ENCODE data around the gene MROH2A. TPM values are rescaled to one million over a fixed set of nuclear protein-coding genes. Genes with fewer than 3 reads are reported as not detected.
"Not testable (repeated sequence)": the region's sequence is repeated elsewhere in the genome, so short reads cannot be mapped to it uniquely, and the experiment has no call there.

Gene MROH2A, protein sequence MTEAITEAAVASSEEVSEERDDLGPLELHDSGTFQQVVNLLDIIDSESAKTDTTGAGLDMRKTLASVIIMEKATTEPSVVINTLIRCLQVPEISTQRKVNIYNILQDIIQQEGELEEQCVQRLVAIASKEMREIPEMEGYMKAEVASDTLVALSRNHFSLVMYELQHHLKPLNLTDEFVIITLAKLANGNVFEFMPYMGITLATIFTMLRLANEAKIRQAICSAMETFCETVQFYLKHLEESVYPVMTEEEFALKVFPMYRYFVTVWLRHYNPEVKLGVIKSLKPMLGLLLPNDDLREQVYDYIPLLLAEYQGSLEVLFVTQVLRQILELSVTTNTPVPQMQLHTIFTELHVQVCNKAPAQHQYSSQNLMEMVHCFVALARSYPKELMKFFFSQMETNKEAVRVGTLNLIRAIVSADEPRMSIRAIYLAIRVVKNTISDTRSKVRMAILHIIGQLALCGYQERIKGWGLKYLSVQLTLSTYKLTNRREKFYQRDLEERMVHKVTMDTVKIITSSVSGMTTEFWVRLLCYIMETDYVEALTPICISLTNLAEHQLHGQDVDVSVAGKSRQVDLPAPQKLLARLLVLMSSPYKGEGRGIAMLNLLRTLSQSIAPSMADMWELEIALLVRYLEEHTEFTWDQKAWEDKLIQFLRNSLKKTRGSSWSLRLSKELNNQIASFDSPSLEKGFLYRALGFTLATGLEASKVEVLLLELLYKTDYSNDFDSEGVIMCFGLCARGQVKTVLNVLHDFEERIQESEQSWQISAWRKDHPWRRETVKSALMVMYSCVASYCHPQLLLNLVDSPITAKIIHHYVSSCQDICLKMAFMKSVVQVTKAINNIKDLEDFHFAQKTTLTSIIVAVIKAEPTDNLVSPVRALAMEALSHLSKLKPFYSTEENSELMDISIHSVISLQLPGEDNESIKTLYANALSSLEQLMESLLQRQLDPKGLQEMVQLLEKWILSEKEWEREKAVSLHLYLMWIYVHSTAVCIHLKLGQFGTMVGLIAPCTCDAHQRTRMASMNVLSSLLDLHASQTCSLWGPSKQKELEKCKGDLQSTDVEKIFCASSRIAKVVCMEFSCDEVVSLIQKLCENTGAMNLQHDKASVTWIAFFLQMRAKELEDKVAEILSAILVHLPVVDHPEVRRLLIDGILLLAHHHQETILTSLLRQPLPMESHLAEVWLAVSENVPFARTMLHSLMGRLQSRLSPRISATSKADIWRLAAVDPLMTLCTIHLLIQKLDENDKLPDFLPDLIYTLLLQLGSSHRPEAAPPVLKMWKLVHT (N-terminal part only)
- not detected for polyA plus RNA-seq (ENCODE audit: low read depth in 6 of 6)

DNA sequence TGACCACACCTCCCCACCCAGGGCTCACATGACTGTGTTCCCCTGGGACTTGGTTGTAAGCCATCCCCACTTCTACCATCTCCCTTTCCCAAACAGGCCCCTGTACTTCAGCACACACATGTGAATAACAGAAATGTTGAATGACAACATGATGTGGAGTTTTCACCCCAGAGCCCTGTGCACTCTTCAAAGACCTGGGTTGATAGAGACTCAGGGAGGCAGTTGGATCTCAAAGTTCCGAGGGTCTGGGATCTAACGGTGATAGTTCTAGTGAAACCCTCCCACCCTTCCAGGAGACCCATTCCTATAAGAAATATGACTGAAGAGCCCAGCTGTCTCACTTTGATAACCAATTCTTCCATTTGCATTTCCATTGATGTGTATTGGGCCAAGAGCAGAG is at the start of gene MROH2A:
Gene MROH2A (plus strand): TSS at position 301 of the 400 bp plus-strand sequence. CDS start 1,029 bp downstream, outside the sequence.
- Mint-ChIP-seq H3K9me3 (peaks cover 8 to 28% (median 20%) of the 10 kb centered on the region in 7 donors), H3K4me3 (no peak within 1 kb of the TSS), H3K4me1 (no peaks in the 10 kb centered on the region), H3K27ac (peak within 1 kb of the TSS in 1 of 6 donors; percentile 10), H3K27me3 (peaks cover 14 to 54% (median 50%) of the 10 kb centered on the region in 3 donors), H3K36me3 (peaks cover 0 to 10% of the 10 kb centered on the region in 2 donors)
- no peak for ATAC-seq (ENCODE audit: low read depth in 2 of 2)
- DNase-seq, result no peak

DNA sequence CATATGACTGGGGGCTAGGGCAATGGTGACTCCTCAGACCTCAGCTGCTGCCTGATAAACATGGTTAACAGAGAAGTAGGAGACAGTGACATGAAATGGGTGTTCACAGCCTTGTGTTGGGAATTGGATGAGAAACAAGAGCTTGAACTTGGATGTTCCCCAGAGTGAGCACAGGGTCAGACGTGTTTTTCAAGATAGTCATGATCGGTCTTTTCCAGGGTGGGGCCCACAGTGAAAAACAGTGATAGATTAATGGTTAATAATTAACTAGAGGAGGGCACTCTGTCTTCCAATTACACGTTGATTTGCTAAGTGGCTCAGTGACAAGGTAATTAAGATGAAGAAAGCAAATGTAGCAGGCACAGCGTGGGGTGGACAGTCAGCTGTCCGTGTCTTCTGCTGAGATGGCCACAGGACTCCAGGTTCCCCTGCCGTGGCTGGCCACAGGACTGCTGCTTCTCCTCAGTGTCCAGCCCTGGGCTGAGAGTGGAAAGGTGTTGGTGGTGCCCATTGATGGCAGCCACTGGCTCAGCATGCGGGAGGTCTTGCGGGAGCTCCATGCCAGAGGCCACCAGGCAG is 49.3 kb upstream of the MROH2A start, which contains the start of gene UGT1A3:
Gene UGT1A3 (plus strand): TSS at position 320 of the 579 bp plus-strand sequence. CDS start 85 bp downstream, at position 405.
- Mint-ChIP-seq H3K27ac (peak within 1 kb of the TSS in 1 of 6 donors; percentile 39), H3K36me3 (peaks cover 0 to 5% of the 10 kb centered on the region in 2 donors), H3K27me3 (peaks cover 19 to 43% (median 34%) of the 10 kb centered on the region in 3 donors), H3K4me1 (peaks cover 0 to 5% (median 0%) of the 10 kb centered on the region in 3 donors), H3K4me3 (no peak within 1 kb of the TSS), H3K9me3 (peaks cover 0 to 6% (median 0%) of the 10 kb centered on the region in 7 donors)
- no peak for DNase-seq
- ATAC-seq (ENCODE audit: low read depth in 2 of 2), result no peak

DNA sequence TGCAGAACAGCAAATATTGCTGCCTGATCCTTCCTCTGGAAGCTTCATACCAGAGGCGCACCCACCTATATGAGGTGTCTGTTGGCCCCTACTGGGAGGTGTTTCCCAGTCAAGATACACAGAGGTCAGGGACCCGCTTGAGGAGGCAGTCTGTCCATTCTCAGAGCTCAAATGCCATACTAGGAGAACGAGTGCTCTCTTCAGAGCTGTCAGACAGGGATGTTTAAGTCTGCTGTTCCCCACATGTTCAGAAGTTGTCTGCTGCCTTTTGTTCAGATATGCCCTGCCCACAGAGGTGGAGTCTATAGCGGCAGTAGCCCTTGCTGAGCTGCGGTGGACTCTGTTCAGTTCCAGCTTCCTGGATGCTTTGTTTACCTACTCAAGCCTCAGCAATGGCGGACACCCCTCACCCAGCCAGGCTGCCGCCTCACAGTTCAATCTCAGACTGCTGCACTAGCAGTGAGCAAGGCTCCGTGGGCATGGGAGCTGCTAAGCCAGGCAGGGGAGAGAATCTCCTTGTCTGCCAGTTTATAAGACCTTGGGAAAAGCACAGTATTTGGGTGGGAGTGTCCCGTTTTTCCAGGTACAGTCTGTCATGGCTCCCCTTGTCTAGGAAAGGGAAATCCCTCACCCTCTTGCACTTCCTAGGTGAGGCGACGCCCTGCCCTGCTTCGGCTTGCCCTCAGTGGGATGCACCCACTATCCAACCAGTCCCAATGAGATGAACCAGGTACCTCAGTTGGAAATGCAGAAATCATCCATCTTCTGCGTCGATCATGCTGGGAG is 41.1 kb upstream of the MROH2A start:
- ATAC-seq (ENCODE audit: low read depth in 2 of 2); H3K27ac Mint-ChIP-seq: not testable (repeated sequence)
- H3K27me3 Mint-ChIP-seq, result peaks cover 30 to 57% (median 51%) of the 10 kb centered on the region in 3 donors

DNA sequence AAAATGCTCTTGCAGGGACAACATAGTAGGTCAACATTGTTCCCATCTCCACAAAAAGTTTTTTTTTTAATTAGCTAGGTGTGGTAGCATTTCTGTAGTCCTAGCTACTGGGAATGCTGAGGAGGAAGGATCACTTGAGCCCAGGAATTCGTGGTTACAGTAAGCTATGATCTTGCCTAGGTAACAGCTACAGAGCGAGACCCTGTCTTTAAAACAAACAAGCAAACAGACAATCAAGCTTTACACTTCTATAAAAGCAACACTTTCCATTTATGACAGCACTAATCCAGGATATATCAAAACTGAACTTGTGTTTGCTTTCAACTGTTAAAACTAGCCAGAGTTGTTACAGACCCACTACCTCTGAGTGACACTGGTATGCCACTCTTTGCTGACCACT is 37.3 kb upstream of the MROH2A start:
- H3K4me3 Mint-ChIP-seq, result no peak overlapping the region
- H3K9me3 Mint-ChIP-seq, result peaks cover 0 to 5% (median 0%) of the 10 kb centered on the region in 7 donors
- peaks cover 5 to 25% of the 10 kb centered on the region in 2 donors for H3K36me3 Mint-ChIP-seq
- H3K27ac Mint-ChIP-seq, result no peak overlapping the region
- no peaks in the 10 kb centered on the region for H3K4me1 Mint-ChIP-seq
- DNase-seq, result no peak
- H3K27me3 Mint-ChIP-seq, result peaks cover 40 to 44% (median 43%) of the 10 kb centered on the region in 3 donors
- no peak for ATAC-seq (ENCODE audit: low read depth in 2 of 2)

More for the DNA sequence above, 41.1 kb upstream of the MROH2A start:
- DNase-seq, H3K4me1 Mint-ChIP-seq, H3K4me3 Mint-ChIP-seq, H3K9me3 Mint-ChIP-seq: not testable (repeated sequence)
- H3K36me3 Mint-ChIP-seq, result peaks cover 5 to 25% of the 10 kb centered on the region in 2 donors

DNA sequence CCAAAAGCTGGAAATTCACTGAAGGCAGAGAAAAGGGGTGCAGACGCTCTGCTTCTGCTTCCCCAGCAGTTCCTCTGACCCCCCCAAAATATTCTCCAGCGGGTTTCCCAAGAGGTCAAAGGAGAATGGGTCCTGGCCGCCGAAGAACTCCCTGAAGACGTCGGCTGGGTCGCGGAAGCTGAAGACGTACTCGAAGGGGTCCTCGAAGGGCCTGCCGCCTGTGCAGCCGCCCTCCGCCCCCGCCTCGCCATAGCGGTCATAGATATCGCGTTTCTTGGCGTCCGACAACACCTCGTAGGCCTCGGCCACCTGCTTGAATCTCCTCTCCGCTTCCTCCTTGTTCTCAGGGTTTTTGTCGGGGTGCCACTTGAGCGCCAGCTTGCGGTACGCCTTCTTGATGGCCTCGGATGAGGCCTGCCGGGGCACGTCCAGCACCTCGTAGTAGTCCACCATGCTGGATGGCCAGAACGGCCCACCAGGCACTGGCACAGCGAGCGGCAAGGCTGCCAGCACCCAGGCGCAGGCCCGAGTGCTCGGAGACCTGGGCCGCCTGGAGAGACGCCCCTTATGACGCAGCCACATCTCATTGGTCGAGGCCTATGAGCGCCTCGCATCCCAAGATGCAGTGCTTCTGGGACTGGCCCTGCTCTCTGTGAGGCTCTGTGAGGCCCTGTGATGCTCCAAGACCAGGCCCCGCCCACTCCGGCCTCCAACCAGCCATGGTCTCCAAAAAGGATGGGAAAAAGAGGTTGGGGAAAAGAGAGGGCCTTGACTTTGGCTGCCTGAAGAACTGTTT is 34.5 kb upstream of the MROH2A start:
- Mint-ChIP-seq H3K9me3 (peaks cover 0 to 7% (median 4%) of the 10 kb centered on the region in 7 donors), H3K4me3 (peak overlapping the region in 1 of 8 donors; percentile 25), H3K27me3 (peaks cover 42 to 48% (median 42%) of the 10 kb centered on the region in 3 donors), H3K27ac (no peak overlapping the region), H3K4me1 (no peaks in the 10 kb centered on the region), H3K36me3 (peaks cover 5 to 11% of the 10 kb centered on the region in 2 donors)
- no peak for DNase-seq
- no peak for ATAC-seq (ENCODE audit: low read depth in 2 of 2)

DNA sequence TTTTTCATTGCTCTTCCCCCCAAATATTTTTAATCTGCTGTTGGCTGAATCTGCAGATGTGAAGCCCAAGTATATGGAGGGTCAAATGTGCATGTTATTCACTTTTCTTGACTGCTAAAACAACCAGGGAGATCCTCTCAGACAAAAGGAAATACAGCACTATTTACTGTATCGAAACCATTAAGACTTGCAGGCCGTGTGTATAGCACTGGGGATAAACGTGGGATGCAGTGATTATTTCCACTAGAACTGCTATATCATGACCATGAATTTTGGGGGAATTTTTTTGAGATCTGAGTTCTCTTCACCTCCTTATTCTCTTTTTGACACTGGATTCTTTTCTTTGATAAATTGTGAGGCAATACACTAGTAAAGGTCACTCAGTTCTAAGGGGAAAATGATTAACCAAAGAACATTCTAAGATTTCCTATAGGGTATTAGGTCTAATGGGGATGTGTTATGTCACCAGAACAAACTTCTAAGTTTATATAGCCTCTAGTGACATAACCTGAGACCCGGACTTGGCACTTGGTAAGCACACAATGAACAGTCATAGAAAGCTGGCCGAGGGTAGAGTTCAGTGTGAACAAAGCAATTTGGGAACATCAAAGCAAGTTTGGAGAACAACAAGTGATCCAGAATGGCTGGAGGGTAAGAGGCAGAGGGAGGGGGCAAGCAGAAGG is 32.9 kb upstream of the MROH2A start:
- DNase-seq (no peak), ATAC-seq (ENCODE audit: low read depth in 2 of 2) (no peak)
- H3K4me3 Mint-ChIP-seq, result no peak overlapping the region
- H3K36me3 Mint-ChIP-seq, result peaks cover 12 to 13% of the 10 kb centered on the region in 2 donors
- peaks cover 6 to 18% (median 11%) of the 10 kb centered on the region in 7 donors for H3K9me3 Mint-ChIP-seq
- H3K27me3 Mint-ChIP-seq, result peaks cover 37 to 50% (median 40%) of the 10 kb centered on the region in 3 donors
- H3K4me1 Mint-ChIP-seq, result no peaks in the 10 kb centered on the region
- H3K27ac Mint-ChIP-seq, result no peak overlapping the region

DNA sequence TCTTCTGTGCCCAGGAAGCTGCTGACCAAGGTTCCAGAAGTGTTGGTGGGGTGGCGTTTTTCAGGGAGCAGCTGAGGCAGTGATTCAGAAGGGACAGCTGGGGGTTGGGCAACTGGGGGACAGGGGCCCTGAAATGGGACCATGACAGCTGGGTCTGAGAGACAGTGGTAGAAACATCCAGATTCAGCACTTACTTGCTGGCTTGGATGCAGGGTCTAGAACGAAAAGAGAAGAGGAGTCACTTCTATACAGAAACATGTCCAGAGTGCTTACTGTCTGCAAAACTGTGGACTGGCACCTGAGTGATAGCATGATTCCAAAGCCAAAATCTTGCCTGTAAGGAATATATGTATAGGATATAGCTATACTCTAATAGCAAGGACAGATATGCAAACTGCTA is 32.3 kb upstream of the MROH2A start:
- Mint-ChIP-seq H3K27me3 (peaks cover 36 to 47% (median 38%) of the 10 kb centered on the region in 3 donors), H3K36me3 (peaks cover 13 to 14% of the 10 kb centered on the region in 2 donors), H3K9me3 (peaks cover 6 to 24% (median 17%) of the 10 kb centered on the region in 7 donors)
- H3K4me1 Mint-ChIP-seq; ATAC-seq (ENCODE audit: low read depth in 2 of 2); H3K4me3 Mint-ChIP-seq; H3K27ac Mint-ChIP-seq; DNase-seq: not testable (repeated sequence)

DNA sequence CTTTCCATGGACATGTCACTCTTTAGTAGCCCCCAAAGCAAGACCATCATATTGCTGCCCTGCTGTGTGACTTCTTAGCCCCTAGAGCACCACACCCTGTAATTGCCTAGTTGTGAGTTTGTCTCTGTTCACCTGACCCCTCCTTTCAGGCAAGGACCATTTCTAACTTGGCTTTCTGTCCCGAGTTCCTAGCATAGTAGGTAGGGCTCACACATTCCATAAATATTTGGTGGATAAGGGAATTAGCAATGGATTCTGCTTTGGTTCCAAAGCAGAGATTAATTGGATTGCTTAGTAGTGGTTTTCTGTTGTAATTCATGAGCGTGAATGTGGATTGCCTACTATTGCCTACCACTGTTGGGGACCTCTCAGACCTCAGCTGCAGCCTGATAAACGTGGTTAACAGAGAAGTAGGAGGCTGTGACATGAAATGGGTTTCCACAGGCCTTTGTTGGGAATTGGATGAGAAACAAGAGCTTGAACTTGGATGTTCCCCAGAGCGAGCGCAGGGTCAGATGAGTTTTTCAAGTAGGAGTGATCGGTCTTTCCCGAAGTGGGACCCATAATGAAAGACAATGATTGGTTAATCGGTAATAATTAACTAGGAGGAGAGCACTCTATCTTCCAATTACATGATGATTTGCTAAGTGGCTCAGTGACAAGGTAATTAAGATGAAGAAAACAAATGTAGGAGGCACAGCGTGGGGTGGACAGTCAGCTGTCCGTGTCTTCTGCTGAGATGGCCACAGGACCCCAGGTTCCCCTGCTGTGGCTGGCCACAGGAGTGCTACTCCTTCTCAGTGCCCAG is 31.5 kb upstream of the MROH2A start:
- DNase-seq, result no peak
- H3K9me3 Mint-ChIP-seq, result peaks cover 13 to 33% (median 25%) of the 10 kb centered on the region in 7 donors
- no peaks in the 10 kb centered on the region for H3K4me1 Mint-ChIP-seq
- H3K4me3 Mint-ChIP-seq, result no peak overlapping the region
- H3K27me3 Mint-ChIP-seq, result peaks cover 38 to 52% (median 44%) of the 10 kb centered on the region in 3 donors
- no peak for ATAC-seq (ENCODE audit: low read depth in 2 of 2)
- H3K27ac Mint-ChIP-seq, result no peak overlapping the region
- peaks cover 17 to 22% of the 10 kb centered on the region in 2 donors for H3K36me3 Mint-ChIP-seq

DNA sequence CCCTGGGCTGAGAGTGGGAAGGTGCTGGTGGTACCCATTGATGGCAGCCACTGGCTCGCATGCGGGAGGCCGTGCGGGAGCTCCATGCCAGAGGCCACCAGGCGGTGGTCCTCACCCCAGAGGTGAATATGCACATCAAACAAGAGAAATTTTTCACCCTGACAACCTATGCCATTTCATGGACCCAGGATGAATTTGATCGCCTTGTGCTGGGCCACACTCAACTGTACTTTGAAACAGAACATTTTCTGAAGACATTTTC is 30.9 kb upstream of the MROH2A start:
- ATAC-seq (ENCODE audit: low read depth in 2 of 2) (no peak), DNase-seq (no peak)
- Mint-ChIP-seq H3K27me3 (peaks cover 38 to 55% (median 49%) of the 10 kb centered on the region in 3 donors), H3K4me3 (no peak overlapping the region), H3K9me3 (peaks cover 16 to 38% (median 30%) of the 10 kb centered on the region in 7 donors), H3K27ac (no peak overlapping the region), H3K36me3 (peaks cover 20 to 26% of the 10 kb centered on the region in 2 donors), H3K4me1 (no peaks in the 10 kb centered on the region)

DNA sequence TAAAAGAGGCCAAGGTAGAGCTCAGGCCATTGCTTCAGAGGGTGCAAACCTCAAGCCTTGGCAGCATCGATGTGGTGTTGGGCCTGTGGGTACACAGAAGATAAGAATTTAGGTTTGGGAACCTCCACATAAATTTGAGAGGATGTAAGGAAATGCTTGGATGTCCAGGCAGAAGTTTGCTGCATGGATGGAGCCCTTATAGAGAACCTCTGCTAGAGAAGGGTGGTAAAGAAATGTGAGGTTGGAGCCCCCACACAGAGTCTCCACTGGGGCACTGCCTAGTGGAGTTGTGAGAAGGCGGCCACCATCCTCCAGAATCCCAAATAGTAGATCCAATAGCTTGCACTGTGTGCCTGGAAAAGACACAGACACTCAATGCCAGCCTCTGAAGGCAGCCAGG is 27.4 kb upstream of the MROH2A start:
- H3K36me3 Mint-ChIP-seq, result peaks cover 24 to 26% of the 10 kb centered on the region in 2 donors
- ATAC-seq (ENCODE audit: low read depth in 2 of 2); H3K4me3 Mint-ChIP-seq; DNase-seq; H3K27ac Mint-ChIP-seq; H3K4me1 Mint-ChIP-seq: not testable (repeated sequence)
- peaks cover 16 to 51% (median 38%) of the 10 kb centered on the region in 7 donors for H3K9me3 Mint-ChIP-seq
- peaks cover 44 to 56% (median 56%) of the 10 kb centered on the region in 3 donors for H3K27me3 Mint-ChIP-seq

All from naive B cell (primary cell).